ENCODE measurements around the gene MTO1. TPM values are rescaled to one million over a fixed set of nuclear protein-coding genes. Genes with fewer than 3 reads are reported as not detected.
"Not testable (repeated sequence)": the region's sequence is repeated elsewhere in the genome, so short reads cannot be mapped to it uniquely, and the experiment has no call there.

The MTO1 gene
- total RNA-seq, 2 donors from 2014 or later, result 42.9 to 76.0 TPM

DNA sequence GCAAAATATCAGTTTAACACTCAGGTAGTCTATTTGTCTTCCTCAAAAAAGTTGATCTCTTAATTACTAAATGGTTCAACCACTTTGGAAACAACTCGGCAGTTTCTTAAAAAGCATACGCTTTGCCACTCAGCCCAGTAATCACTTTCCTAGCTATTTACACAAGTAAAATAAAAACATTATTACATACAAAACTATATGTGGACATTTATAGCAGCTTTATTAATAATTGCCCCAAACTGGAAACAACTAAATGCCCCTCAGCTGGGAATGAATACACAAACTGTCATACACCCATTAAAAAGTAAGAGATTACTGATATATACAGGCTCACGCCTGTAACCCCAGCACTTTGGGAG is 51.9 kb downstream of the MTO1 start:
- Mint-ChIP-seq H3K27ac (peak overlapping the region; percentile 6 to 36), H3K4me1 (ENCODE audit: low read depth in 2 of 2) (peaks cover 32 to 39% of the 10 kb centered on the region in 2 donors), H3K4me3 (peak overlapping the region; percentile 4), H3K9me3 (no peaks in the 10 kb centered on the region), H3K36me3 (peaks cover 29% of the 10 kb centered on the region), H3K27me3 (no peaks in the 10 kb centered on the region)
- DNase-seq (ENCODE audit: low spot score) (no peak), ATAC-seq (peak in 1 of 2 donors; percentile 10)

GRCh38 chr6:73514746-73515110 is 53.2 kb downstream of the MTO1 start:
- H3K9me3 Mint-ChIP-seq, result no peaks in the 10 kb centered on the region
- peak overlapping the region; percentile 70 for H3K4me3 Mint-ChIP-seq
- H3K36me3 Mint-ChIP-seq, result peaks cover 42% of the 10 kb centered on the region
- no peak for DNase-seq (ENCODE audit: low spot score)
- H3K27ac Mint-ChIP-seq, result peak overlapping the region; percentile 98 to 99
- H3K4me1 Mint-ChIP-seq (ENCODE audit: low read depth in 2 of 2), result peaks cover 39 to 48% of the 10 kb centered on the region in 2 donors
- H3K27me3 Mint-ChIP-seq, result no peaks in the 10 kb centered on the region
- ATAC-seq, result peak in 1 of 2 donors; percentile 11

GRCh38 chr6:73515204-73515655 is 53.7 kb downstream of the MTO1 start:
- peaks cover 47% of the 10 kb centered on the region for H3K36me3 Mint-ChIP-seq
- no peaks in the 10 kb centered on the region for H3K27me3 Mint-ChIP-seq
- no peak for DNase-seq (ENCODE audit: low spot score)

GRCh38 chr6:73516514-73517489 is 55.3 kb downstream of the MTO1 start:
- DNase-seq (ENCODE audit: low spot score) (no peak), ATAC-seq (no peak)
- peak overlapping the region; percentile 98 to 99 for H3K27ac Mint-ChIP-seq
- peaks cover 54% of the 10 kb centered on the region for H3K36me3 Mint-ChIP-seq
- no peaks in the 10 kb centered on the region for H3K9me3 Mint-ChIP-seq
- peak overlapping the region; percentile 70 for H3K4me3 Mint-ChIP-seq
- H3K27me3 Mint-ChIP-seq, result no peaks in the 10 kb centered on the region
- peaks cover 53 to 62% of the 10 kb centered on the region in 2 donors for H3K4me1 Mint-ChIP-seq (ENCODE audit: low read depth in 2 of 2)

More at GRCh38 chr6:73515204-73515655, 53.7 kb downstream of the MTO1 start:
- ATAC-seq, result no peak
- H3K4me3 Mint-ChIP-seq, result peak overlapping the region; percentile 70
- peak overlapping the region; percentile 98 to 99 for H3K27ac Mint-ChIP-seq
- no peaks in the 10 kb centered on the region for H3K9me3 Mint-ChIP-seq
- peaks cover 43 to 53% of the 10 kb centered on the region in 2 donors for H3K4me1 Mint-ChIP-seq (ENCODE audit: low read depth in 2 of 2)

DNA sequence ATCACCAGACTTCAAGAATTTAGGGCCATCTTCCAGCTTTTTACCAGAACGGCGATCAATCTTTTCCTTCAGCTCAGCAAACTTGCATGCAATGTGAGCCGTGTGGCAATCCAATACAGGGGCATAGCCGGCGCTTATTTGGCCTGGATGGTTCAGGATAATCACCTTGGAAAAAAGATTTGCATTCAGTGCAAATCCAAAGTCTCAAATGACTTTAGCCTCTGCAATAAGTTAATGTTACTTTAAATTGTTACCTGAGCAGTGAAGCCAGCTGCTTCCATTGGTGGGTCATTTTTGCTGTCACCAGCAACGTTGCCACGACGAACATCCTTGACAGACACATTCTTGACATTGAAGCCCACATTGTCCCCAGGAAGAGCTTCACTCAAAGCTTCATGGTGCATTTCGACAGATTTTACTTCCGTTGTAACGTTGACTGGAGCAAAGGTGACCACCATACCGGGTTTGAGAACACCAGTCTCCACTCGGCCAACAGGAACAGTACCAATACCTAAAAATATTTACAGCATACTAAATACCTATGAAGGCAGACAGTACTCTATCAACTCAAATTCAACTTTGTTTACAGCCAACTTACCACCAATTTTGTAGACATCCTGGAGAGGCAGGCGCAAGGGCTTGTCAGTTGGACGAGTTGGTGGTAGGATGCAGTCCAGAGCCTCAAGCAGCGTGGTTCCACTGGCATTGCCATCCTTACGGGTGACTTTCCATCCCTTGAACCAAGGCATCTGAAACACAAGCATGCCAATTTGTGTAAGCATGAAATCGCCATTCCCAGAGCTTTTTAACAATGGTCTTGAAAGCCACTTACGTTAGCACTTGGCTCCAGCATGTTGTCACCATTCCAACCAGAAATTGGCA is 56.8 kb downstream of the MTO1 start:
- Mint-ChIP-seq H3K27ac (peak overlapping the region; percentile 98 to 99), H3K4me3 (peak overlapping the region; percentile 90), H3K36me3 (peaks cover 54% of the 10 kb centered on the region), H3K4me1 (ENCODE audit: low read depth in 2 of 2) (peaks cover 53 to 64% of the 10 kb centered on the region in 2 donors)
- ATAC-seq; DNase-seq (ENCODE audit: low spot score); H3K27me3 Mint-ChIP-seq; H3K9me3 Mint-ChIP-seq: not testable (repeated sequence)

GRCh38 chr6:73518982-73519881 is 57.7 kb downstream of the MTO1 start:
- not testable (repeated sequence) for DNase-seq (ENCODE audit: low spot score); H3K27me3 Mint-ChIP-seq; ATAC-seq; H3K9me3 Mint-ChIP-seq
- H3K4me1 Mint-ChIP-seq (ENCODE audit: low read depth in 2 of 2), result peaks cover 57 to 67% of the 10 kb centered on the region in 2 donors
- peak overlapping the region; percentile 98 to 99 for H3K27ac Mint-ChIP-seq
- H3K36me3 Mint-ChIP-seq, result peaks cover 54% of the 10 kb centered on the region
- peak overlapping the region; percentile 90 for H3K4me3 Mint-ChIP-seq

DNA sequence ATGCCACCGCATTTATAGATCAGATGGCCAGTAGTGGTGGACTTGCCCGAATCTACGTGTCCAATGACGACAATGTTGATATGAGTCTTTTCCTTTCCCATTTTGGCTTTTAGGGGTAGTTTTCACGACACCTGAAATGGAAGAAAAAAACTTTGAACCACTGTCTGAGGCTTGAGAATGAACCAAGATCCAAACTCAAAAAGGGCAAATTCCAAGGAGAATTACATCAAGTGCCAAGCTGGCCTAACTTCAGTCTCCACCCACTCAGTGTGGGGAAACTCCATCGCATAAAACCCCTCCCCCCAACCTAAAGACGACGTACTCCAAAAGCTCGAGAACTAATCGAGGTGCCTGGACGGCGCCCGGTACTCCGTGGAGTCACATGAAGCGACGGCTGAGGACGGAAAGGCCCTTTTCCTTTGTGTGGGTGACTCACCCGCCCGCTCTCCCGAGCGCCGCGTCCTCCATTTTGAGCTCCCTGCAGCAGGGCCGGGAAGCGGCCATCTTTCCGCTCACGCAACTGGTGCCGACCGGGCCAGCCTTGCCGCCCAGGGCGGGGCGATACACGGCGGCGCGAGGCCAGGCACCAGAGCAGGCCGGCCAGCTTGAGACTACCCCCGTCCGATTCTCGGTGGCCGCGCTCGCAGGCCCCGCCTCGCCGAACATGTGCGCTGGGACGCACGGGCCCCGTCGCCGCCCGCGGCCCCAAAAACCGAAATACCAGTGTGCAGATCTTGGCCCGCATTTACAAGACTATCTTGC is 58.6 kb downstream of the MTO1 start:
- H3K27ac Mint-ChIP-seq, result peak overlapping the region; percentile 98 to 99
- H3K4me1 Mint-ChIP-seq (ENCODE audit: low read depth in 2 of 2), result peaks cover 54 to 62% of the 10 kb centered on the region in 2 donors
- H3K36me3 Mint-ChIP-seq, result peaks cover 50% of the 10 kb centered on the region
- DNase-seq (ENCODE audit: low spot score), result peak; percentile 90
- H3K9me3 Mint-ChIP-seq, result no peaks in the 10 kb centered on the region
- peak overlapping the region; percentile 90 for H3K4me3 Mint-ChIP-seq
- peak; percentile 45 to 66 for ATAC-seq
- H3K27me3 Mint-ChIP-seq, result no peaks in the 10 kb centered on the region

DNA sequence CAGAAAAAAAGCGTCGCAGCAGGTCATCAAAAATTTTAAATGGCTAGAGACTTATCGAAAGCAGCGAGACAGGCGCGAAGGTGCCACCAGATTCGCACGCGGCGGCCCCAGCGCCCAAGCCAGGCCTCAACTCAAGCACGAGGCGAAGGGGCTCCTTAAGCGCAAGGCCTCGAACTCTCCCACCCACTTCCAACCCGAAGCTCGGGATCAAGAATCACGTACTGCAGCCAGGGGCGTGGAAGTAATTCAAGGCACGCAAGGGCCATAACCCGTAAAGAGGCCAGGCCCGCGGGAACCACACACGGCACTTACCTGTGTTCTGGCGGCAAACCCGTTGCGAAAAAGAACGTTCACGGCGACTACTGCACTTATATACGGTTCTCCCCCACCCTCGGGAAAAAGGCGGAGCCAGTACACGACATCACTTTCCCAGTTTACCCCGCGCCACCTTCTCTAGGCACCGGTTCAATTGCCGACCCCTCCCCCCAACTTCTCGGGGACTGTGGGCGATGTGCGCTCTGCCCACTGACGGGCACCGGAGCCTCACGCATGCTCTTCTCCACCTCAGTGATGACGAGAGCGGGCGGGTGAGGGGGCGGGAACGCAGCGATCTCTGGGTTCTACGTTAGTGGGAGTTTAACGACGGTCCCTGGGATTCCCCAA is 59.3 kb downstream of the MTO1 start, which contains the start of gene EEF1A1:
TSS of gene EEF1A1 (minus strand) at position 345 of the 663 bp plus-strand sequence. CDS start 1,006 bp downstream, outside the sequence.
- Mint-ChIP-seq H3K27ac (peak within 1 kb of the TSS; percentile 98 to 99), H3K4me1 (ENCODE audit: low read depth in 2 of 2) (peaks cover 49 to 55% of the 10 kb centered on the region in 2 donors), H3K9me3 (no peaks in the 10 kb centered on the region), H3K27me3 (no peaks in the 10 kb centered on the region), H3K4me3 (peak within 1 kb of the TSS; percentile 90), H3K36me3 (peaks cover 42% of the 10 kb centered on the region)
- ATAC-seq, result peak; percentile 91 to 93
- peak; percentile 99 for DNase-seq (ENCODE audit: low spot score)

GRCh38 chr6:73521351-73521985 is 59.9 kb downstream of the MTO1 start:
- peak overlapping the region; percentile 90 for H3K4me3 Mint-ChIP-seq
- DNase-seq (ENCODE audit: low spot score) (peak; percentile 83), ATAC-seq (peak; percentile 56 to 62)
- no peaks in the 10 kb centered on the region for H3K9me3 Mint-ChIP-seq
- no peaks in the 10 kb centered on the region for H3K27me3 Mint-ChIP-seq
- H3K27ac Mint-ChIP-seq, result peak overlapping the region; percentile 98 to 99
- H3K36me3 Mint-ChIP-seq, result peaks cover 37% of the 10 kb centered on the region
- H3K4me1 Mint-ChIP-seq (ENCODE audit: low read depth in 2 of 2), result peaks cover 43 to 48% of the 10 kb centered on the region in 2 donors

DNA sequence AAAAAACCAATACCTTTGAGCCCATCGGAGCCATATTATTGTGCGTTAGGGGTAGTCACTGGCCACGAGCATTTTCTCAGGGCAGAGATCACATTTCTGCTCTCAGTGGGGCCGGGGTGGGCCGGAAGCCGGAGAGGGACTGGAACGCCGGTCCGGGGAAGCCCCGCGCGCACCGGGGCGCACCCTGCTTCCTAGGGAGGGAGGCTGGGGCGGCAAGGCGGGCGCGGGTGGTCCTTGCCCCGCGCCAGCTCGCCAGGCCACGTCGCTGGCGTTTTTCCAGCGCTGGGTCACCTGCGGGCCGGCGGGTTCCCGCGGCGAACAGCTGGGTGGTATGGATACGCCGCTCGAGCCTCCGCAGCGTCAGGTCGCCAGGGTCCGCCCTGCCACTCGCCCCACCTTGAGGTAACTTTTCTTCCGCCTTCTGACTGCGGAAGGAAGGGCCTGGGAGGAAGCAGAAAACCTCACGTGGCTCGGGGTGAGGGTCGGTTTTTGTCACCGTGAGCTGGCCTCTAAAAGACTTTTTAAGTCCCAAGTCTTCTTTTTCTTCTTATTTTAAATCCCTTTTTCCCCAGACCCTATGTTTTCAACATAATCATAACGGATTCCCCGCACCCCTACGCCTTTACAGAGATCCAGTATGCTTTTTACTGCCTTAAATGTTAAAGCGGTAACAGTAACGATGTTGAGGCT is 62.0 kb downstream of the MTO1 start:
- peaks cover 24% of the 10 kb centered on the region for H3K36me3 Mint-ChIP-seq
- peak overlapping the region; percentile 98 to 99 for H3K27ac Mint-ChIP-seq
- peak overlapping the region; percentile 90 for H3K4me3 Mint-ChIP-seq
- H3K9me3 Mint-ChIP-seq, result no peaks in the 10 kb centered on the region
- peak; percentile 21 to 46 for ATAC-seq
- H3K27me3 Mint-ChIP-seq, result no peaks in the 10 kb centered on the region
- peak; percentile 86 for DNase-seq (ENCODE audit: low spot score)
- peaks cover 29 to 33% of the 10 kb centered on the region in 2 donors for H3K4me1 Mint-ChIP-seq (ENCODE audit: low read depth in 2 of 2)
